Measurements from ENCODE around the gene SUSD6.

SUSD6 gene

DNA sequence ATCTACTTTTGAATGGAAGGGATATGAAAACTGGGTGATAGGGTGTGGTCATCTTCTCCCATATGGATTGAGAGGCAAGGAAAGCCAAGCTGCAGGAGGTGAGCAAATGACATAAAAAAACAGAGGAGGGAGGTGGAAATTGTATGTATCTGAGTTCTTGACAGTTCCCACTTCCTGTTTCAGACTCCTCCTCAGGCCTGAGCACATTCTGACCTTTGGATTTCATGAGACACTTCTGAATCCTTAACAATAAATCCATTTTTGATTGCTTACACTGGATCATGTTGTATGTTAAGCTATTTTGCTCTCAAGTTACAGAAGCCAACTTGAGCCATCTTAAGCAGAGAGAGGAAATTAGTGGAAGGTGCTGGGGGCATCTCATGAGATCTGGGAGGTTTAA is 143.9 kb downstream of the SUSD6 start:
- no peak for DNase-seq (ENCODE audit: low read depth in 1 of 2, low spot score in 1 of 2)

DNA sequence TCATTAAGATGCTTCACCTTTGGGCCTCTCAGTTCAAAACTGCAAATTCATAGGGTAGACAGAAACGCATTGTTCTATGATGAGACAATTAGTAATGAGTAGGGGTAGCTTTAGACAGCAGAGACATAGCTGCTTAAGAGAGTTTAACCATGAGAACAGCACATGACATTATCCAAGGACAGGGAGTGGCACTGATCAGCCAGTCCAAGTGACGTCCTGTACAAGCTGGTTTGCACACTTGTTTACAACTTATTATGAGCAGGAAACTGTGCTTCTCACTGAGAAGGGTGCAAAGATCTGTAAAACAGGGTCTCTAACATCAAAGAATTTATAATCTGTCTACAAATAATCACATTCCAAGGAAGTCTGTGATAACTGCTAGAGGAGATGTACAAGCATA is 144.4 kb downstream of the SUSD6 start:
- DNase-seq (ENCODE audit: low read depth in 1 of 2, low spot score in 1 of 2): no peak

DNA sequence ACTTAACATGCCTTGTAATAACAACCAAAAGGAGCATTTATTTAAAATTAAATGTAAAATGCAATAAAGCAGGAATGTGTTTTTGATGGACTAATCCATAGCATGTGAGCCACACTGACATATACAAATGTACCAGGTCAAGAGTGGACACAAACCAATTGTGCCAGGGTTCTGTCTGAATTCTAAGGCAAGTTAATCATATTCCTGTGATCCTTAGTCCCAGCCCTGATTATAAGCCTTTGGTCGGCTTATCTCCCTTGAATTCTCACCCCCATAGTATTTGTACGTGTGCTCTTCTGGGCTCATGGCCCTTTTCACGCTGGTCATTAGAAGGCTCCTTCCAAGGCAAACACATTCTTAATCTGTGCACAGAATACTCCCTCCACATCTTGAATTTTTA is 144.9 kb downstream of the SUSD6 start:
- no peak for DNase-seq (ENCODE audit: low read depth in 1 of 2, low spot score in 1 of 2)

DNA sequence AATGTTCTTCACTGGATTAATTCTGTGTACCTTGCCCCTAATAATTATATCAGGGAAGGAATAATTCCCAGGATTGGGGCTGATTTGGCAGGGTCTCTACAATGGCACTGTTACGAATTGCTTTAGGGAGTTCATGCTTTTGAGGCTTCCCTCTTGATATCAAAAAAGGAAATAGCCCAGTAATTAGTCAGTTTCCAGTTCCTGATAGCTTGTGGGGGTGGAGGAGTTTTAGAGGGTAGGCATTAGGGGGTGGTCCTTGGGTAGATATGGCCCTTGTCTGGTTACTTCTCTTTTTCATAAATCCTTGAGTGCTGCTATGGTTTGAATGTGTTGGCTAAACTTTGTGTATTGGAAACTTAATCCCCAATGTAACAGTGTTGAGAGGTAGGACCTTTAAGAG is 149.4 kb downstream of the SUSD6 start:
- DNase-seq (ENCODE audit: low read depth in 1 of 2, low spot score in 1 of 2): no peak

DNA sequence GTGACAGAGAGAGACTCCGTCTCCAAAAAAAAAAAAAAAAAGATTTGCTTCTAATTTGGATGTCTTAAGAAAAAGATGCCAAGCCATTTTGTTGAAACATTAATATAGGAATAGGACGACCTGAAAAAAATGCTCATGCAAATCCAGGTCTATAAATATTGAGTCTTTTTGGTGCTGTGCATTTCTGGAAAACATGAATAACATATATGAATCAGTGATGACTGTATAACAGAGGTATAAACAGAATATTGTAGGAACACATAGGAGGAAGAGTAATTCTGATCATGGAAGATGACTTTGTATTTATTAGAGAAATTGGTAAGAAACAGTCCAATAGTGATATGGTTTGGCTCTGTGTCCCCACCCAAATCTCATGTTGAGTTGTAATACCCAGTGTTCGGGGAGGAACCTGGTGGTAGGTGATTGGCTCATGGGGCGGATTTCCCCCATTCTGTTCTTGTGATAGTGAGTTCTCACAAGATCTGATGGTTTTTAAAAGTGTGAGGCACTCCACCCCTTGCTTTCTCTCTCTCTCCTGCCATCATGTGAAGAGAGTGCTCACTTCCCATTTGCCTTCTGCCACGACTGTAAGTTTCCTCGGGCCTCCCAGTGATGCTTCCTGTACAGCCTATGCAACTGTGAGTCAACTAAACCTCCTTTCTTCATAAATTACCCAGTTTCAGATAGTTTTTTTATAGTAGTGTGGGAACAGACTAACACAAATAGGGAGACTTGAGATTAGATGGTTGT is 152.5 kb downstream of the SUSD6 start:
- DNase-seq (ENCODE audit: low read depth in 1 of 2, low spot score in 1 of 2): no peak
